A549 (cell line): ENCODE measurements around the gene ARHGEF4. TPM values are rescaled to one million over a fixed set of nuclear protein-coding genes. Genes with fewer than 3 reads are reported as not detected.

Experiments
- ATAC-seq, 2 experiments: fragments of 200-7000 bp in 1 of 2; fragments of >200 bp in 1 of 2; cut with Nextera tagmentation in 1 of 2; cut with Tn5 transposase in 1 of 2; 3 replicates each; pipeline versions ENCODE4 v1.8.0 to v1.9.1; 2018 to 2020; ENCODE audit warnings: mild to moderate bottlenecking in 1 of 2, moderate library complexity in 1 of 2
- CTCF ChIA-PET: fragments of 300-600 bp; sonication (Branson Sonifier 250); formaldehyde crosslinking; extraction: SDS; loops from one replicate; lab custom pipeline; 2021; ENCODE audit warnings: antibody characterized with exemption, inconsistent platforms; lab: Yijun Ruan, JAX
- POLR2A ChIA-PET: fragments of 350-600 bp; formaldehyde crosslinking; extraction: SDS; loops from one replicate; lab custom pipeline; 2021; ENCODE audit warnings: antibody characterized with exemption, inconsistent platforms; lab: Yijun Ruan, JAX
- DNase-seq, 2 experiments: peaks; one replicate each; pipeline versions ENCODE4 v3.0.0 to v3.0.0-alpha.2; 2011 to 2016; ENCODE audit warnings: low read depth in 1 of 2, low spot score in 1 of 2
- FAIRE-seq: peaks from 2 replicates; lab custom pipeline; 2011; peaks lifted over from hg19 to GRCh38; lab: Jason Lieb, UNC
- H3K27ac ChIP-seq, 2 experiments: fragments of >200 bp; sonication (Bioruptor Twin); formaldehyde crosslinking; 3 replicates each; pipeline ENCODE4 v1.5.1; 2016 to 2017
- H3K4me1 ChIP-seq: fragments of >200 bp; sonication (Bioruptor Twin); formaldehyde crosslinking; 3 replicates; pipeline ENCODE4 v1.6.1; 2016
- H3K4me2 ChIP-seq: fragments of >200 bp; sonication (Bioruptor Twin); formaldehyde crosslinking; 3 replicates; pipeline ENCODE4 v1.6.1; 2016
- H3K4me3 ChIP-seq: fragments of >200 bp; sonication (Bioruptor Twin); formaldehyde crosslinking; 3 replicates; pipeline ENCODE4 v1.5.1; 2016
- H3K9me3 ChIP-seq: fragments of >200 bp; sonication (Bioruptor Twin); formaldehyde crosslinking; 3 replicates; pipeline ENCODE4 v1.6.1; 2016
- BCL3 ChIP-seq: fragments of >200 bp; sonication (Bioruptor Twin); formaldehyde crosslinking; IDR thresholded peaks from 3 replicates; pipeline ENCODE4 v1.6.1; 2016
- CEBPB ChIP-seq, 2 experiments: fragments of >200 bp in 1 of 2; sonication (Bioruptor Twin) in 1 of 2; formaldehyde crosslinking in 1 of 2; IDR thresholded peaks; 2 replicates each; pipeline ENCODE4 v1.6.1; 2012 to 2016
- CHD2 ChIP-seq: fragments of 150-350 bp; IDR thresholded peaks from 2 replicates; pipeline ENCODE4 v1.6.1; 2014; ENCODE audit warnings: low read length; ENCODE audit not compliant: partially characterized antibody
- CHD4 ChIP-seq: fragments of 200-600 bp; sonication (generic); IDR thresholded peaks from 2 replicates; pipeline ENCODE4 v1.6.1; 2016; ENCODE audit warnings: antibody characterized with exemption, mild to moderate bottlenecking, borderline replicate concordance
- EHF ChIP-seq: fragments of 250-450 bp; sonication (Bioruptor Pico); IDR thresholded peaks from 2 replicates; pipeline ENCODE4 v1.5.0; 2020; ENCODE audit warnings: mild to moderate bottlenecking
- EHMT2 ChIP-seq: fragments of 200-600 bp; sonication (generic); IDR thresholded peaks from 2 replicates; pipeline ENCODE4 v1.6.1; 2016; ENCODE audit warnings: antibody characterized with exemption, low read depth, mild to moderate bottlenecking, moderate library complexity
- EP300 ChIP-seq, 2 experiments: fragments of >200 bp; sonication (Bioruptor Twin); formaldehyde crosslinking; IDR thresholded peaks; 2 replicates in 1 of 2; 3 replicates in 1 of 2; pipeline ENCODE4 v1.6.1; 2016 to 2017
- ESRRA ChIP-seq: fragments of 150-350 bp; IDR thresholded peaks from 2 replicates; pipeline ENCODE4 v1.6.1; 2014; ENCODE audit warnings: mild to moderate bottlenecking, low read length, borderline replicate concordance
- FOSL2 ChIP-seq, 2 experiments: fragments of 450-650 bp in 1 of 2; fragments of >200 bp in 1 of 2; sonication (Bioruptor Twin) in 1 of 2; formaldehyde crosslinking; IDR thresholded peaks; 2 replicates each; pipeline versions ENCODE4 v1.5.0 to v1.6.1; 2016 to 2020; ENCODE audit warnings: mild to moderate bottlenecking in 1 of 2, moderate library complexity in 1 of 2
- GATA3 ChIP-seq: IDR thresholded peaks from 2 replicates; pipeline ENCODE4 v1.6.1; 2012; ENCODE audit warnings: borderline replicate concordance
- HDAC2 ChIP-seq: fragments of 200-600 bp; sonication (generic); IDR thresholded peaks from 2 replicates; pipeline ENCODE4 v1.6.1; 2016
- HMGXB4 ChIP-seq: fragments of 250-450 bp; sonication (Bioruptor Pico); IDR thresholded peaks from 2 replicates; pipeline ENCODE4 v1.5.0; 2021; ENCODE audit warnings: mild to moderate bottlenecking, moderate library complexity, borderline replicate concordance
- HOXA7 ChIP-seq: fragments of 250-450 bp; sonication (Bioruptor Pico); IDR thresholded peaks from 2 replicates; pipeline ENCODE4 v1.5.0; 2020; ENCODE audit warnings: mild to moderate bottlenecking, moderate library complexity
- JUN ChIP-seq, 2 experiments: fragments of >200 bp; sonication (Bioruptor Twin); formaldehyde crosslinking; IDR thresholded peaks; 2 replicates in 1 of 2; 3 replicates in 1 of 2; pipeline ENCODE4 v1.6.1; 2016 to 2017
- MAX ChIP-seq: IDR thresholded peaks from 2 replicates; pipeline ENCODE4 v1.6.1; 2012
- NFE2L2 ChIP-seq: fragments of 150-350 bp; conservative IDR thresholded peaks from 2 replicates; pipeline ENCODE4 v1.6.1; 2014; ENCODE audit warnings: low read length
- NR3C1 ChIP-seq: fragments of >200 bp; sonication (Bioruptor Twin); formaldehyde crosslinking; IDR thresholded peaks from 3 replicates; pipeline ENCODE4 v1.6.1; 2017
- PBX3 ChIP-seq: IDR thresholded peaks from 2 replicates; pipeline ENCODE4 v1.6.1; 2012
- PHF8 ChIP-seq: fragments of 200-600 bp; sonication (generic); IDR thresholded peaks from 2 replicates; pipeline ENCODE4 v1.6.1; 2016; ENCODE audit warnings: low read depth, mild to moderate bottlenecking, antibody characterized with exemption, moderate library complexity, borderline replicate concordance
- POLR2AphosphoS2 ChIP-seq: conservative IDR thresholded peaks from 2 replicates; pipeline ENCODE4 v1.6.1; 2012; ENCODE audit warnings: low read length, improper control_type of control experiment, inconsistent platforms
- REST ChIP-seq: fragments of 200-600 bp; sonication (generic); IDR thresholded peaks from 2 replicates; pipeline ENCODE4 v1.6.1; 2016; ENCODE audit warnings: antibody characterized with exemption, mild to moderate bottlenecking, moderate library complexity
- SREBF2 ChIP-seq: fragments of 450-650 bp; IDR thresholded peaks from 2 replicates; pipeline ENCODE4 v1.6.1; 2014; ENCODE audit warnings: mild to moderate bottlenecking, moderate library complexity
- WGBS: methylation state at CpG from one replicate; pipeline ENCODE4 v1.1.6; 2017; ENCODE audit errors: missing lambda C conversion rate; 5-methylcytosine and 5-hydroxymethylcytosine counted together
- polyA plus RNA-seq, 4 experiments: library from polyadenylated mRNA; depleted of rRNA in 3 of 4; stranded (reverse); fragments of >200 nt; fragmentation: RNase III in 1 of 4; extraction: RNeasy Plus Mini Kit Qiagen cat#74134 plus additional on column Dnase treatment in 1 of 4; gene quantifications; 2 replicates in 3 of 4; 3 replicates in 1 of 4; pipeline ENCODE4 v1.2.3, GENCODE V29; 2011 to 2017

The ARHGEF4 gene
- polyA plus RNA-seq, 2 of the 4 experiments (the other 2 are of a cell fraction), result 1.00 to 2.1 TPM

GRCh38 chr2:131039535-131039907 is 202.8 kb downstream of the ARHGEF4 start (continued):
- TF ChIP-seq HOXA7 (CRISPR knock-in tag) (no peak), EP300 (IDR thresholded peaks at IDR 0.05) (no peak)

GRCh38 chr2:131039908-131040660 is 203.4 kb downstream of the ARHGEF4 start:
- CTCF ChIA-PET, result interaction anchor here (0.6 to 2.1 kb wide), 4 partner anchors 13 to 296 kb away, joined by 3 to 7 read pairs (median 6); no protein-coding TSS in a partner anchor
- no peaks in the 10 kb centered on the region for H3K4me1 ChIP-seq
- POLR2A ChIA-PET, result no interaction called here
- no peak for TF ChIP-seq SREBF2
- no peak for TF ChIP-seq CHD4
- TF ChIP-seq PBX3, result no peak
- TF ChIP-seq PHF8, result no peak
- TF ChIP-seq BCL3, result no peak
- TF ChIP-seq HDAC2, result no peak
- no peak for TF ChIP-seq REST
- no peak for TF ChIP-seq POLR2AphosphoS2
- TF ChIP-seq FOSL2 (IDR thresholded peaks at IDR 0.05), result no peak
- TF ChIP-seq FOSL2 (CRISPR knock-in tag; IDR thresholded peaks at IDR 0.05), result no peak
- TF ChIP-seq MAX, result no peak
- TF ChIP-seq GATA3, result no peak
- TF ChIP-seq EHF, result no peak
- TF ChIP-seq EHMT2, result no peak
- TF ChIP-seq, all 56 proteins: peak for 0
- ATAC-seq, result no peak
- FAIRE-seq, result no peak
- H3K9me3 ChIP-seq, result no peaks in the 10 kb centered on the region
- 95% methylated on average over 66 of the region's 75 CpGs for WGBS
- H3K4me2 ChIP-seq, result no peak overlapping the region
- H3K27ac ChIP-seq, result no peak overlapping the region
- DNase-seq, result no peak
- H3K4me3 ChIP-seq, result no peak overlapping the region

- H3K27ac ChIP-seq, result no peak overlapping the region
- no peak overlapping the region for H3K4me3 ChIP-seq
- no peak for ATAC-seq
- CTCF ChIA-PET, result interaction anchor here (0.9 to 2.1 kb wide), 7 partner anchors 8 to 243 kb away, joined by 3 to 7 read pairs (median 4); no protein-coding TSS in a partner anchor
- WGBS, result 88% methylated on average over 19 of the region's 23 CpGs
- POLR2A ChIA-PET, result no interaction called here
- H3K4me2 ChIP-seq, result no peak overlapping the region
- H3K4me1 ChIP-seq, result no peaks in the 10 kb centered on the region
- no peak for DNase-seq
- H3K9me3 ChIP-seq, result no peaks in the 10 kb centered on the region
- FAIRE-seq, result no peak
- TF ChIP-seq BCL3 (no peak), NFE2L2 (no peak), CEBPB (IDR thresholded peaks at IDR 0.05) (no peak), JUN (IDR thresholded peaks at IDR 0.05) (no peak), CHD2 (no peak), PBX3 (no peak), CHD4 (no peak), HMGXB4 (CRISPR knock-in tag) (no peak), ESRRA (no peak), NR3C1 (no peak)
Observed at GRCh38 chr2:131040661-131041401, 204.1 kb downstream of the ARHGEF4 start.
